Measurements from ENCODE around the gene ALK. TPM values are rescaled to one million over a fixed set of nuclear protein-coding genes. Genes with fewer than 3 reads are reported as not detected.
A peak's percentile ranks its signal among the peaks of the same experiment; 100 is the strongest.

Gene ALK
- total RNA-seq, 3 donors from 2014 or later = not detected

- Mint-ChIP-seq H3K9me3 (no peaks in the 10 kb centered on the region), H3K27me3 (ENCODE audit: low read depth) (no peaks in the 10 kb centered on the region), H3K4me3 (no peak overlapping the region), H3K4me1 (ENCODE audit: low read depth) (peaks cover 4% of the 10 kb centered on the region), H3K36me3 (ENCODE audit: insufficient read depth) (no peaks in the 10 kb centered on the region)
- no peak for ATAC-seq
- DNase-seq = no peak
Observed at GRCh38 chr2:29329899-29330298, 591.5 kb downstream of the ALK start.

GRCh38 chr2:29326926-29327325 is 594.5 kb downstream of the ALK start:
- ATAC-seq = no peak
- Mint-ChIP-seq H3K36me3 (ENCODE audit: insufficient read depth) (no peaks in the 10 kb centered on the region), H3K4me3 (no peak overlapping the region), H3K27me3 (ENCODE audit: low read depth) (no peaks in the 10 kb centered on the region), H3K4me1 (ENCODE audit: low read depth) (peaks cover 4% of the 10 kb centered on the region), H3K9me3 (no peaks in the 10 kb centered on the region)
- no peak for DNase-seq

GRCh38 chr2:29325544-29325943 is 595.8 kb downstream of the ALK start:
- Mint-ChIP-seq H3K27me3 (ENCODE audit: low read depth) (peaks cover 1% of the 10 kb centered on the region), H3K36me3 (ENCODE audit: insufficient read depth) (no peaks in the 10 kb centered on the region), H3K4me1 (ENCODE audit: low read depth) (peaks cover 4% of the 10 kb centered on the region), H3K4me3 (no peak overlapping the region), H3K9me3 (peaks cover 3% of the 10 kb centered on the region)
- no peak for DNase-seq
- ATAC-seq = no peak

- Mint-ChIP-seq H3K27me3 (ENCODE audit: low read depth) (peaks cover 12% of the 10 kb centered on the region), H3K4me3 (no peak overlapping the region), H3K9me3 (peaks cover 3% of the 10 kb centered on the region), H3K36me3 (ENCODE audit: insufficient read depth) (no peaks in the 10 kb centered on the region), H3K4me1 (ENCODE audit: low read depth) (peaks cover 4% of the 10 kb centered on the region)
- no peak for ATAC-seq
- DNase-seq = no peak
Observed at GRCh38 chr2:29323961-29324360, 597.4 kb downstream of the ALK start.

- H3K9me3 Mint-ChIP-seq = peaks cover 3% of the 10 kb centered on the region
- no peak overlapping the region for H3K4me3 Mint-ChIP-seq
- peaks cover 14% of the 10 kb centered on the region for H3K27me3 Mint-ChIP-seq (ENCODE audit: low read depth)
- ATAC-seq (no peak), DNase-seq (no peak)
- no peaks in the 10 kb centered on the region for H3K36me3 Mint-ChIP-seq (ENCODE audit: insufficient read depth)
- H3K4me1 Mint-ChIP-seq (ENCODE audit: low read depth) = peaks cover 4% of the 10 kb centered on the region
Observed at GRCh38 chr2:29323301-29323700, 598.1 kb downstream of the ALK start.

- Mint-ChIP-seq H3K4me3 (no peak overlapping the region), H3K27me3 (ENCODE audit: low read depth) (peaks cover 19% of the 10 kb centered on the region), H3K9me3 (peaks cover 3% of the 10 kb centered on the region), H3K36me3 (ENCODE audit: insufficient read depth) (no peaks in the 10 kb centered on the region), H3K4me1 (ENCODE audit: low read depth) (peaks cover 8% of the 10 kb centered on the region)
- DNase-seq (no peak), ATAC-seq (peak; percentile 56 to 64)
Observed at GRCh38 chr2:29322011-29322410, 599.4 kb downstream of the ALK start.

- Mint-ChIP-seq H3K9me3 (peaks cover 3% of the 10 kb centered on the region), H3K27me3 (ENCODE audit: low read depth) (peaks cover 19% of the 10 kb centered on the region), H3K4me3 (no peak overlapping the region), H3K36me3 (ENCODE audit: insufficient read depth) (no peaks in the 10 kb centered on the region), H3K4me1 (ENCODE audit: low read depth) (peaks cover 34% of the 10 kb centered on the region)
- DNase-seq (no peak), ATAC-seq (no peak)
Observed at GRCh38 chr2:29317801-29318485, 603.4 kb downstream of the ALK start.

GRCh38 chr2:29317077-29317517 is 604.3 kb downstream of the ALK start:
- no peak for DNase-seq
- Mint-ChIP-seq H3K27me3 (ENCODE audit: low read depth) (peaks cover 19% of the 10 kb centered on the region), H3K4me3 (no peak overlapping the region), H3K4me1 (ENCODE audit: low read depth) (peaks cover 34% of the 10 kb centered on the region), H3K36me3 (ENCODE audit: insufficient read depth) (no peaks in the 10 kb centered on the region), H3K9me3 (peaks cover 3% of the 10 kb centered on the region)
- no peak for ATAC-seq

- H3K27me3 Mint-ChIP-seq (ENCODE audit: low read depth) = peaks cover 16% of the 10 kb centered on the region
- H3K4me3 Mint-ChIP-seq = peak overlapping the region; percentile 70
- DNase-seq (peak; percentile 20), ATAC-seq (peak; percentile 86 to 88)
- H3K9me3 Mint-ChIP-seq = no peaks in the 10 kb centered on the region
- H3K36me3 Mint-ChIP-seq (ENCODE audit: insufficient read depth) = no peaks in the 10 kb centered on the region
- peaks cover 34% of the 10 kb centered on the region for H3K4me1 Mint-ChIP-seq (ENCODE audit: low read depth)
Observed at GRCh38 chr2:29314816-29315571, 606.4 kb downstream of the ALK start.

GRCh38 chr2:29311458-29311857 is 609.9 kb downstream of the ALK start:
- Mint-ChIP-seq H3K9me3 (no peaks in the 10 kb centered on the region), H3K36me3 (ENCODE audit: insufficient read depth) (no peaks in the 10 kb centered on the region), H3K4me3 (no peak overlapping the region), H3K27me3 (ENCODE audit: low read depth) (peaks cover 9% of the 10 kb centered on the region), H3K4me1 (ENCODE audit: low read depth) (peaks cover 28% of the 10 kb centered on the region)
- no peak for ATAC-seq
- no peak for DNase-seq

- Mint-ChIP-seq H3K27me3 (ENCODE audit: low read depth) (peaks cover 9% of the 10 kb centered on the region), H3K9me3 (no peaks in the 10 kb centered on the region), H3K4me3 (no peak overlapping the region), H3K4me1 (ENCODE audit: low read depth) (peaks cover 25% of the 10 kb centered on the region), H3K36me3 (ENCODE audit: insufficient read depth) (no peaks in the 10 kb centered on the region)
- ATAC-seq (no peak), DNase-seq (no peak)
Observed at GRCh38 chr2:29310650-29311348, 610.6 kb downstream of the ALK start.

- no peaks in the 10 kb centered on the region for H3K9me3 Mint-ChIP-seq
- no peak overlapping the region for H3K4me3 Mint-ChIP-seq
- peaks cover 11% of the 10 kb centered on the region for H3K4me1 Mint-ChIP-seq (ENCODE audit: low read depth)
- DNase-seq = peak; percentile 23
- no peaks in the 10 kb centered on the region for H3K36me3 Mint-ChIP-seq (ENCODE audit: insufficient read depth)
- H3K27me3 Mint-ChIP-seq (ENCODE audit: low read depth) = peaks cover 9% of the 10 kb centered on the region
- ATAC-seq = peak; percentile 75 to 77
Observed at GRCh38 chr2:29309090-29310029, 612.0 kb downstream of the ALK start.

GRCh38 chr2:29308366-29308765 is 613.0 kb downstream of the ALK start:
- Mint-ChIP-seq H3K4me3 (no peak overlapping the region), H3K4me1 (ENCODE audit: low read depth) (peaks cover under 1% of the 10 kb centered on the region), H3K36me3 (ENCODE audit: insufficient read depth) (no peaks in the 10 kb centered on the region), H3K9me3 (no peaks in the 10 kb centered on the region), H3K27me3 (ENCODE audit: low read depth) (peaks cover 9% of the 10 kb centered on the region)
- ATAC-seq (no peak), DNase-seq (no peak)

- Mint-ChIP-seq H3K9me3 (no peaks in the 10 kb centered on the region), H3K36me3 (ENCODE audit: insufficient read depth) (no peaks in the 10 kb centered on the region), H3K4me3 (no peak overlapping the region), H3K4me1 (ENCODE audit: low read depth) (no peaks in the 10 kb centered on the region), H3K27me3 (ENCODE audit: low read depth) (peaks cover 12% of the 10 kb centered on the region)
- no peak for DNase-seq
- no peak for ATAC-seq
Observed at GRCh38 chr2:29307519-29307918, 613.9 kb downstream of the ALK start.
